Endometrium (tissue), 2 donors: ENCODE data around the gene ERG.

ENCODE experiments used
- FAIRE-seq: peaks from 2 replicates; lab custom pipeline; 2012; peaks lifted over from hg19 to GRCh38; lab: Jason Lieb, UNC
- donor health status: control.
- donor health status: control.

The ERG gene

DNA sequence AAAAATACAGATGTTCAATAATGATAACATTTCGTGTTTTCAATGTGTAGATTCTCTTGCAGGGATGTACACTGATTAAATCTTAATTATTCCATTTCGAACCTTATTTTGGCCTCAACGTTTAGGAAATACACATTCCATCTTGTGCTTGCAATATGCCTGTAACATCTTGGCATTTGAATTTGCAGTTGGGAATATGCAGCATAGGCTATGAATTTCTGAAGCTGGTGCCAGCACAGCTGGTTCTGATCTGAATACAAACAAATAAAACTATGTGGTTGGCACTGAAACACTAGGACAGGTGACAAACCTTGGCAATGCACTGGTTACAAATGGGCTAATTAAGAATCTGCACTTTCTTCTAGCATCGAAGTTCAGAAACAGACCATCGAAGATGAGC is 108.4 kb downstream of the ERG start:
- FAIRE-seq = no peak

DNA sequence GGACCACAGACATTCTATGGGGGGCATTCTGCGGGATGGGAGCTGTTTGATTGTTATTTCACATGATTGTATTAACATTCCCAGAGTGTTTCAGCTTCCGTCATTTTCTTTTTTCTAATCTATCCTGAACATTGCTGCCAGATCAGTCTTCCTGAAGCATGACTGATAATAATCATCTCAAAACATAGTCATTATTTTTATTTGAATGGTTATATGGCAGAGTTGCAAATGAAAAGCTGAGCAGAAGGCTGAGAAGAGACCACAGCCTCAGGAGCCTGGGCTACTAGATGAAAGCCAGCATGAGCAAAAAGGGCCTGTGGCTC is 109.0 kb downstream of the ERG start:
- no peak for FAIRE-seq

DNA sequence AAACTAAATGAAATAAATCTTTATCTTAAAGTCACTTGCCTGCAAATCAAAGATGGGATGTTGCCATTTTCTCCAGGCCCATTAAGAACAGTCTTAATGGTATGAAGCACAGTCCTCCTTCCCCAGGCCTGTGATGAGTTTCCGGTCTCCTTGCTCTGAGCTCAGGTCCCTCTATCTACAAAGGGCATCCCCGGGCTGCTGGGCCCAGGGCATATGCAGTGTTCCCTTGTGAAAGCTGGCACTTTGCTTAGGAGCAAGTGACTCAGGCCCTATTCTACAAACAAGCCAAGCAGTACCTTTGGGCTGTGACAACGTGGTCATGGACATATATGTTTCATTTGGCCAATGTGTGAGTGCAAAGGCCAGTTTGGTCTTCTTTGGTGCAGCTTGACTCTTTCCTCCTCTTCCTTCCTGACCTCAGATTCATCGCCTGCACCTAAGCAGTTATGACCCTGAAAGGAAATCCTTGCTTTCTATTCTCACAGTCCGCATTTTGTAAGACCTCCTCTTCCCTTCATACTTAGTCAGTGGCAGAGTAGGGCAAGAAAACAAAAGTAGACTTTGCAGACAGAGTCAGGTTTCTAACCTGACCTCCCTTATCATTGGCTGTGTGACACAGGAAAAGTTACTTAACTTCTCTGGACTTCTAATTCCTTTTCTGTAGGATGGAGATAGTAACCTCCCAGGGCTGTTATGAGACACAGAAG is 109.5 kb downstream of the ERG start:
- FAIRE-seq = no peak

DNA sequence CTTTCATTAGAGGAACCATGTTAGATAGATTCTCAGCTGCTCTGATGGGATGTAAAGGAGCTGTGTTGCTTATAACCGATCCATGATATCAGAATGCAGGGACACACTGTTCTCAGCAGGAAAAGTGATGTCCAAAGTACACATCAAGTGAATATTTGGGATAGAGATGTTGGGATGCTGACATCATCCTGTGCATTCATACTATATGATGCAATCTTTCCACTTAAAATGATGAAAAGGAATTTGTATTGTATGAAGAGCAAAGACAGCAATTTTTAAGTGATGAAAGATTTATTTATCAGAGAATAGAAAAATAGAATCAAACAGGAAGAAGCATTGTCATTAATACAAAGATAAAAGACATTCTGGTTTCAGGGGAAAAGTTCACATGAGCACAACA is 110.1 kb downstream of the ERG start:
- FAIRE-seq = no peak

DNA sequence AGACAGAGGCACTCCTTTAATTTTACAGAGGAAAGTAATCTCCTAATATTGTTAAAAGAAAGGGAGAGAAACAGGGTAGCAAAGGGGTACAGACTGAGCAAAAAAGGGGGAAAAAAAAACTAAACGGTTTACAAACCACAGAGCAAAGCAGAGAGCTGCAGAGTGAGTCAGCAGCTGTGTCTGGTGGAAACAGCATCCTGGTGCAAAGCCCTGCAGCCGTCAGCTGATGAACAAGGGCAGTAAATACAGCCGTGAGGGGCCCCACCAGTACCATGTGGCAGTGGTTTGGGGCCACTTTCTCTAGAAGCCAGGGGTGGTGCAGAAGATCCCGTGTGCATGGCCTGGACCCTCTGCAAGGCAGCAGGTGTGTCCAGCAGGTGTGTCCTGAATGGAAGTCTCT is 111.3 kb downstream of the ERG start:
- FAIRE-seq = no peak

DNA sequence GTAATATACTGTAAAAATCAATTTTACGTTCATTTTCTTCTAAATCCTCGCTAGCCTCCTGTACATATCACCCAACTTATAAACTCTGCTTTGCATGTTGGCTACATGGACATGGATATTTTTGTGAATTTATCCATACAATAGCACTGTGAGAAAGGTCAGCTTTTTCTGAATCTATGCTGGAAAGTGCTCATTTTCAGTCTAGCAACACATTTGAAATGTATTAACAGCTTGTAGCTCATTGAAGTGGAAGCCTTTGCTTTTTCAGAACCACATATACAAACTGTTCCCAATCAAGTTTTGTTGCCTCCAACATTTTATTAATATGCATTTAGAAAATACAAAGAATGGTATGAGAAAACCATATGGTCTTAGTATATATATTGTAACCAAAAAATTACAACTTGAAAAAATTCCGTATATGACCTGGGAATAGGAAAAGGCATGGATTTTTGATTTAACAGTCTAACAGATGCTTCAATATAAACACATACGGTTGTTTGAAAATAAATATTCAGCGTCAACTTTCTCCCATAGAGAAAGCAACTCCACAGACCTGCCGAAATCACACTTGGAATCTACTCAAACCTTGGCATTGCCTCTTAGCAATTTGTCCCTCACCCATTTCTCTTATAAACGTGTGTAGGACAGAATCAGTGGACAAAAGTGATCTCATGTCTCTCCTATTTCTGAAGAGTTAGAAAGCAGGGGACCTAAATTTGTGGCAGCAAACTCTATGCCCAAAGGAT is 112.7 kb downstream of the ERG start:
- no peak for FAIRE-seq

DNA sequence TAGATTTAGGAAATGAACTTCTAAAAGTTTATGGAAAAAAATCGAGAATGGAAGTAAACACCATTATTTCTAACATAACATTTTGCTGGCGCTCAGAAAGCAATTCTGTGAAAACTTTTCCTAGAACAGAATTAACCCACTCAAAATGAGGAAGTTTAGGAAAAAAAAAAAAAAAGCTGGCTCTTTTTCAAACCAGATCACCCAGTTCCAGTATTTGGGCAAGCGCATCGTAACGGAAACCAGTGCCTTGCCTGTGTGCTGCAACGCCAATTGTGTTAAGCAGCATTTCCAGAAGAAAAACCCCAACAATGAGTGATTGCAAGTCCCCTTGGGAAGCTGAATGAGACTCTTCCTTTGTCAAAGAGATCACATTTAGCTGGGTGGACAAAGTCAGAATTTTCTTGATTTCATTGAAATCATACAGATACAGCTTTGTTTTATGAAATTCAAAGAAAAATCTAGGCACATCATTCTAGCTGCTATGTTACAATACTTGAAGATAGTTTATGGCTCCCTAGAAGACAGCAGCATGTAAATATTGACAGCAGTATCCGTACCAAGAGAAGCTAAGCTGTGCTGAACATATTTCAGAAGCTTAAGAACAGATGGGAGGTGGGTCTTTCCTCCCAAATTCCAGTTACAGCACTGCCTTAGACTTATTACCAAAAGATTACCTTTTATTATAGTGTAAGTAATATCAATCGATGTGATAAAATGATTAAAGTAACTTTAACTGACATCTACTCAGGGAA is 113.4 kb downstream of the ERG start:
- FAIRE-seq = no peak

DNA sequence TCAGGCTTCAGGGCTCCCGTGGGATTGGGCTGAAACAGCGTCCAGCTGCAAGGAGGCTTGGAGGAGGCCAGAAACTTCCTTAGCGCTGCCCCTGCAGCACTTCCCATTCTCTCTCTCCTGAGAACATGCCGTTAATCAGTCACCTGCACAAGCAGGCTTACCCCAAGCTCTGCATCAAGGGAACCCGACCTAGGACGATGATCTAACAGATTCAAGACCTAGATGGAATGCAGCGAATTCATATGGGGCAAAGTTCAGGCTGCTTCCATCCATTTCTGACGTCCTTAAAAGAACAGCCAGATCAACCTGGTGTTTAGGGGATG is 114.1 kb downstream of the ERG start:
- no peak for FAIRE-seq

DNA sequence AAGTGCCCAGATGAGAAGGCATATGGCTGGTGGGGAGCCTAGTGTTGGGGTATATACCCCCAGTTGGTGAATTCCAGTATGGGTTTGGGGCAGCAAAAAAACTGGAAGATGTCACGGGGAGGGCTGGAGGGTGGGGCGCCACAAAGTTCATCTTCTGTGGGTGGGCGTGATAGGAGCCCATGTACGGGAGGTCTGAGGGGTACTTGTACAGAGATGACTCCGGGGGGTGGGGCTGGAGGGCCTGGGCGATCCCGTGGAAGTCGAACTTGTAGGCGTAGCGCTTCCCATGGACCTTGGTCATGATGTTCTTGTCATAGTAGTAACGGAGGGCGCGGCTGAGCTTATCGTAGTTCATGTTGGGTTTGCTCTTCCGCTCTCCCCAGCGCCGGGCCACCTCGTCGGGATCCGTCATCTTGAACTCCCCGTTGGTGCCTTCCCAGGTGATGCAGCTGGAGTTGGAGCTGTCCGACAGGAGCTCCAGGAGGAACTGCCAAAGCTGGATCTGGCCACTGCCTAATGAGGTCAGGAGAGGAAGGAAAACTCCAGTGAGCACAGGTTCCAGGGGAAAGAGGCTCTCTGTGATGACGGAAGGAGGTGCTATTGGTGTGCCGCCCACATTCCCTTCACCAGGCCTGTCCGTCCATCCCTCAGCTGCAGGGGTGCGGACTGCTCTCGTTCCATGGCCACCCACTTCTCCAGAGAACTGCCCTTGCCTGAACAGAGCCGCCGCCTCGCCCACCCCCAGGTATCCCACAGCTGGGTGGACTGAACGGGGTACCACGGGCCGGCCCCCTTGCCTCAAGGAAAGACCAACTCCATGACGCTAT is 114.7 kb downstream of the ERG start:
- FAIRE-seq = no peak

DNA sequence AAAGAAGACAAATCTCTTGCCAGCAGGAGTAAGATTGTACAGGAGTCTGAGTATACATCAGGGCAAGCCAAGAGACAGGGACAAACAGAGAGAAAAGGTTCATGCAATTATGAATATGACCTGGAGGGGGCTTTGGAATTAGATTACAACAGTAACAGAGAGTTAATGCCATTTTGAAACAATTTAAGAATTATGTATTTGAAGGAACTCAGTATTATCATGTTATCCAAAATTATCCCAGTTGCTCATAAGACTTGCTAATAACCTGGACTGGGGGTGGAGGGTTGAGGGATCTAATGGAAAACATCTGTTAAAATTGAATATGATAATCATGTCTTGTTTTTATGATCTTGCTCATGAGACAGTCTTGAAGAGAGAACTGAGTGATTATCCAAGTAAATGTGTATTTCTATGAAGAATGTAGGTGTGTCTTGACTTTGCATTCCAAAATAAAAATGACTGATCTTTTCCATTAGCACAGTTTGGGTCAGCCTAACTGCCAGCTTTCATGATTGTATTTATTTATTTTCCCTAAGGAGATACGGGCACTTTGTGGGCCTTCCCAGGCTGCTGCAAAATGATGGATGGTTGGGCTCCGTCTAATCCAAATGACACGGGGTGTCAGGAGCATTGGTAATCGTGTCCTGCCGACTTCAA is 117.7 kb downstream of the ERG start:
- FAIRE-seq = no peak

DNA sequence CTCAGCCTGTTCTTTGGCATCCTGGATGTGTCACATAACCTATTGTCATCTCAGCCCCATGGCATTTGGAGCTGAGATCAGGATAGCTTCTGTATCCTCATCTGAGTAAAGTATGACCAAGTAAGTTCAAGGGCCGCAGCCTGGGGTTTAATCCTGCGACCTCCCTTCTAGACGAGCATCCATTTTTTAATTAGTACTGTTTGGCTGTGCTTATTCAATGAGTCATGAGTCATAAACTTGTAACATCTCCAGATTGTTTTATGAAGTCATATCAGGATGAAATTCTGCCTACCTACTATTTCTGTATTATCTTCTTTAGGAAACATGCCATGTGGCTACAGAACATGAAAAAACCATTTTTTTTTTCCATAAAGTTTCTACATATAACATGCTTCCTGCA is 119.1 kb downstream of the ERG start:
- FAIRE-seq = no peak

DNA sequence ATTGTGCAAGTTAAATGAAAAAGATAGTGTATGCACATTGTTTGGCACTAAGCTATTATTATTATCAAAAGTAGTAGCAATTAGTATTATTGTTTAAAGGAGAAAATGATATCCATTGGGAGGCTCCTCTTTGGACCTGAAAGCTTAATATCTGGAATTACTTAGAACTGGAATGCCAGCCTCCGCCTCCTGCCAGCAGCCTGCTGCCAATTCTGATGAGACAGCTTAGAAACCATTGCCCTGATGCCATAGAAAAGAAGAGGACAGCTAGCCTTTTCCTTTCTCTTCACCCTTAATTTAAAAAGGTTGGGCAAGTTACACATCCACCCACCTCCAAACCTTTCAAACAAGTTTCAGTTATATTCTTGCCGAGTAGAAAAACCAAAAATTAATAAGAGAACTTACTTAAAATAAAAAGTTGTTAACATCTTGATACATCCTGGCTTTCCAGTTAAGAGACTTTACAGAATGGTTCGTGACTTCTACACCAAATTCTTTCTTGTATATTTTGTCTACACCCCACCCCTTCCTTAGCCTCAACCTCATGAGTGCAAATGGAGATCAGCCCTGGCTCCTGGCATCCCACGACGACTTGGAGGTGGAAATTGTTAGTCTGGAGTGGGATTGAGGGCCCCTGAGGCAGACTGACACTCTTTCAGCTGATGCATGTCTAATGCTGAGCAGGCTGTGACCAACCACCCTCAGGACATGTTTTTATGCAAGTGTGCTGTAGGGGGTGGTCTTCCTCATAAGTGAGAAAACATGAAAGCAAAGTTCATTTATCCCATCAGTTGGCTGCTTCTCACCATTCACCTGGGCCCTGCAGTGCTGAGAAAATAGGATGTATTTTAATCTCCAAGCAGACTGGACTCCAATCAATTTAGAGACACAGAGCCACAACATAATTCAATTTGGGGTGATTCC is 120.8 kb downstream of the ERG start:
- FAIRE-seq = no peak

DNA sequence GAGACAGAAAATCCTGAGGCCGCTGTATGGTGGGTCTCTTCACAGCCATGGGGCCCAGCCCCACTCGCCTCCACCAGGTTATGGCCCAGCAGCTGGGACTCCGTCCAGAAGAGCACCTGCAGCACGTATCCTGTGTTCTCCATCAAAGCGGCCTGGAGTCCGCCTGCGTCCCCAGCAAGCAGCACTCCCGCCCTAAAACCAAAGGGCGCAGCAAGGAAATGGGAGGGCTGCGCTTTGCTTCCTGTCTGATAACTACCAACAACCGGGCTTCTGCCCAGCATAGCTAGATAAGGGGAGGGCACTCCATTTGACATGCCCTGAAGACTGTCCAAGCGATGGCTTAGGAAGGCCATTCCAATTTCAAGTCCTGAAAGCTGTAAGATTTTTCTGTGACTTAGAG is 121.6 kb downstream of the ERG start:
- no peak for FAIRE-seq

DNA sequence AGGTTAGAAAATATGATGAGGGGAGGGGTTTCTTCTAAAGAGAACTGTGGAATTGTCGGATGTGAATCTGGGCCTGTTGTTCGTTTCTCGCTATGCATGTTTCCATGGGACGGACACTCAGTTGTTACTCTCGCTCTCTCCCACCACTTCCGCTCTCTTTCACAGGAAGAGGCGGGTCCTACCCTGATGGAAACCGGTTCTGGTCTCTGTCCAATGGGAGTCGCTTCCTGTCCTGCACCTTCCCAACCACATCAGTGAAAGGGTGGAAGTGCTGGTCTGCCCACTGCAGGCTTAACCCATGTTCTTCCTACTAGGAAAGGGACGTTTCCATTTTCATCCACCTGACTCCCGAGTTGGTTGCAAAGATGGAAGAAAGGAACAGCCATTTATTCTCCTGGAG is 122.0 kb downstream of the ERG start:
- FAIRE-seq = no peak

DNA sequence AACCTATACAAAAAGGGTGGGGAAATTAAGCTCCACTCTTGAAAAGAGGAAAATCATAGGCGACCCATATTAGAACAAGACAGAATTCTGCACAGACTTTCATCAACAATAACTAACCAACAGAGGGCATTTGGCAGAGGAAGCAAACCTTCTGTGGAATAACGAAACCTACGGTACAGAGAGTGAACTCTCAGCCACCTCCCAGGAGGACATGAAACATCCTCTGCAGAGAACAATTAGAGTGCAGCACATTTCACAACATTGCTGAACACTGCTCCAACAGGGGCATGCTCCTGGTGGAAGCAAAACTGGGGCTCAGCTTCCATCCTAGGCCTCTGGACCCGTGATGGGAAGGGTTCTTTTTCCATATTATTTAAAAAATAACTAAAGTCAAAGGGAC is 130.6 kb downstream of the ERG start:
- FAIRE-seq = no peak

DNA sequence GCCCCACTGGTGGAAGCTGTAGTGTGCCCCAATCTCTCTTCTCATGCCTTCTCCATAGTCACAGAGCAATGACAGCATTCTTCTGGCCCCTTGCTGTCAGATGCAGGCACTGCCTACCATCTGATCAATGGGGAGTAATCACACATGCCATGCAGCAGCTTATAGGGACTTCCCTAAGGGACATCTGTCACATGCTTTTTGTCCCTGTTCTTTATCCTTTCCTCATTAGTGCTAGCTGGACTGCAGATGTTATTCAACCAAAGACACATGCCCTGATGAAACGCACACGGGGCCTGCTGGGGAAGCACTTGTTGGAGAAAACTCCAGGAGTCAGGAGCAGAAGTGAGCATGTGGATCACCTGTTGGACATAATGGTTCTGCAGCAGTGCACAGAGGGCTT is 132.8 kb downstream of the ERG start:
- FAIRE-seq = no peak

DNA sequence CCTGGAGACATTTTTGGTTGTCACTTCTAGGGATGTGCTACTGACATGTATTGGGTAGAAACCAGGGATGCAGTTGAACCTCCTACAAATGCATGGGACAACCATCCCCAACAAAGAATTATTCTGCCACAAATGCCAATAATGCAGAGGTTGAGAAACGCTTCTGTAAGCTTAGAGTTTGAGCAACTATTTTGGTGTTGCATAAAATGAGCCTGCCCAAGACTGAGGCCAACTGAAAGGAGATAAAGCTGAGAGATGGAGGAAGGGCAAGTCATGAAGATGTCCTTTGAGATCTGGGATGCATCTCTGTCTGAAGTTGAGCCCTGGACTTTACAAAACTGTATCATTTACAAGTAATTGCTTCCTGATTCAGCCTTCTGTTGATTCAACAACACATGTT is 134.6 kb downstream of the ERG start:
- no peak for FAIRE-seq

DNA sequence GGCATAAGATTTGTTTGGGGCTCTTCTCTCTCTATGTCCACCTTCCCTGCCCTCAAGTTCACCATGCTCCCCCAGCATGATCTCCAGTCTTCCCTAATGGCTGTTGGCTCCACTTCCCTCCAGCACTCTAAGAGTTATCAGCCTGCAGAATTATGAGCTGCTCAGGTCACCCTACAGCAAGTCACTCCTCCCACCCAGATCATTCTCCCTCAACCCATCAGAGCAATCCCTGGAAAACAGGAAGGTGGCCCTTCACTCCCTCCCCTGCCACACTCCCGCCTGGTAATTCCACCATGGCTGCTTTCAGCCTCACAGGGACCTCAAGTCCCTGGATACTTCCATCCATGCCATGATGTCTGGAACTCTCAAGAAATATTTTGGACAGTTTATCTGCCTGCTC is 137.0 kb downstream of the ERG start:
- FAIRE-seq = no peak

DNA sequence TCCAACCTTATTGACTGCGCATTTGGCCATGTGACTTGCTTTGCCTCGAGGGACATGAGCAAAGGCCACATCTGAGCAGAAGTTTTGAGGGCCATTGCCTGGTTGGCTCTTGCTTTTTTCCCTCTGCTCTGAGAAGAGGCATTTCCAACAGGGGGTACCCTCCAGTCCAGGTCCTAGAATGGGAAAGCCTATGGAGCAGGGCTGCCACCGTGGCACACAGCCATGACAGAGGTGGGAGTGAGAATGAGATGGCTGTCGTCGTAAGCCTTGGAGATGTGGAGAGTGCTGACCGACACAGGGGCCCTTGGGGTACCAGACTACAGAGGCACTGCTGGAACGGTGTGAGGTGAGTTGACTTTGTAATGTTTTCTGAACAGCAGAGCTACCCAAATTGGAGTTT is 138.4 kb downstream of the ERG start:
- no peak for FAIRE-seq

DNA sequence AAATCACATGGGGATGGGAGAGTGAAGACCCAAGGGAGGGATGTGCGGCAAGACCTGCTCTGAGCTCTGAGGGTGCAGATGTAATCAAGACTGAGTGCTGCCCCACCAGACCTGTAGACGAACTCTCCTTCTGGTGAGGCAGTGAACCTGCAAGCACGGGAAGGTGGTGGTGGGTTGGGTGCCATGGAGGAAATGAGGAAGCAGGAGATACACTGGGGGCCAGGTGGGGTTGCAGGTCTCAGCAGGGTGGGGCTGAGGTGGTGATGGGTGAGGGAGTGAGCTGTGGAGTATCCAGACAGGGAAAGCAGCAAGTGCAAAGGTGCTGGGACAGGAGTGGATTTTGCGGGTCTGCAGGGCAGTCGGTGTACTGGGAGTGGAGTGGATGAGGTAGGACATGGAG is 139.2 kb downstream of the ERG start:
- no peak for FAIRE-seq

DNA sequence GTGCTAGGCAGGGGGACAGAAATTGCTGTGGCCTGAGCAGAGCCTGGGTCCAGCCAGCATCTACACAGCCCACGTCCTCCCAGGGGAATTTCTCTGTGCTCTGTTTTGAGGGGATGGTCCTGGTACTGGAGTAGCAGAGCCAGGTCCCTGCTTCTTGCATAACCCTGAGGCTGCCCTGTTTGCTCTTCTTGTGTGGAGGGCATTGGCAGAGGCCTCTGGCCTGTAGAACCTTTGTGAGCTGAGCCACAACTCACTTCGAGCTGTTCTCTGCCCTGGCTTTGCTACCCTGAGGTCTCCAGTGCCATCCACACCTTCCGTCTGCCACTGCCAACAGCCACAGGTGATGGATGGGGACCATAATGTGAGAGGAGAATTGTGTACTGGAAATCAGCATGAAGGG is 139.6 kb downstream of the ERG start:
- FAIRE-seq = no peak
